T-helper 1 cell treated with Interleukin-12 subunit alpha and Interleukin-12 subunit beta and Interleukin-4 antibody, amounts not matched to agents 30 μg/mL and 1 μg/mL, for 36 hours (primary cell): ENCODE data around the gene PRKG1.
"Not testable (repeated sequence)": the region's sequence is repeated elsewhere in the genome, so short reads cannot be mapped to it uniquely, and the experiment has no call there.

Experiments used
- H3K27ac Mint-ChIP-seq: one replicate; pipeline ENCODE4 v1.8.0; 2021; ENCODE audit warnings: mild to moderate bottlenecking, mixed read lengths
- H3K27me3 Mint-ChIP-seq: one replicate; pipeline ENCODE4 v1.8.0; 2021; ENCODE audit warnings: low read depth, mixed read lengths
- H3K36me3 Mint-ChIP-seq: one replicate; pipeline ENCODE4 v1.8.0; 2021; ENCODE audit warnings: low read depth, mixed read lengths
- H3K4me1 Mint-ChIP-seq: one replicate; pipeline ENCODE4 v1.8.0; 2021; ENCODE audit warnings: low read depth, mixed read lengths
- H3K4me3 Mint-ChIP-seq: one replicate; pipeline ENCODE4 v1.8.0; 2021; ENCODE audit warnings: mild to moderate bottlenecking, moderate library complexity, mixed read lengths
- H3K9me3 Mint-ChIP-seq: one replicate; pipeline ENCODE4 v1.8.0; 2021; ENCODE audit warnings: mixed read lengths

Gene PRKG1

DNA sequence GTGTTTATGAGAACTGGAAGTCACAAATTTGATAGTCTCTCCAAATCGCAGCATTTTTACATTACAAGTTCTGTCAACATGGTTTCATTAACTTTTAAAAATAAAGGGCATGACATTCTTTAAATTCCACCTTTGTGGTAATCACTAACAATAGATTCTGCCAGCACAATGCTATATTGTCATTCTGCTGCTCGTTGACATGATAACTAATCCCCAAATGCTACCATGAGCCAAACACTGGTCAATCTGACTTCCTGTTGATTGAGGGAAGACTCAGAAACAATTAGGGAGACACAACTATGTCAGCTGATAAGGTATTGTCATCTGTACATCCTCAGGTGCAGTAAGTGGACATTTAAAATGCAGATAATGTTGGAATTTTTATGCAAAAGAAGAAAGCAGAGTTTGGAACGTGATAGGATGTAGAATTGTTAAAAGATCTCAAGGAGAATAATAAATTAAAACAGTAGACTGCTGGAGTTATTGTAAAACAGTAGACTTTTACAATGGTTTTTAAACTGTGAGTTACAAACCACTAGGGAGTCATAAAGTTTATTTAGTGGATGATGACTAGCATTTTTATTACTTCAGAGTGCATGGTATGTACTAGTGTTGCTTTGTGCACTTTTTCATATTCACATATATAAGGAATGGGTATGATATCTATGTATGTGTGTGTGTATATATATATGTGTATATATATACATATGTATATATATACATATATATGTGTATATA lies 1113.4 kb downstream of the PRKG1 start:
- H3K4me3 Mint-ChIP-seq = no peak overlapping the region
- H3K27ac Mint-ChIP-seq = no peak overlapping the region
- no peaks in the 10 kb centered on the region for H3K36me3 Mint-ChIP-seq
- no peaks in the 10 kb centered on the region for H3K9me3 Mint-ChIP-seq
- H3K4me1 Mint-ChIP-seq = no peaks in the 10 kb centered on the region
- no peaks in the 10 kb centered on the region for H3K27me3 Mint-ChIP-seq

DNA sequence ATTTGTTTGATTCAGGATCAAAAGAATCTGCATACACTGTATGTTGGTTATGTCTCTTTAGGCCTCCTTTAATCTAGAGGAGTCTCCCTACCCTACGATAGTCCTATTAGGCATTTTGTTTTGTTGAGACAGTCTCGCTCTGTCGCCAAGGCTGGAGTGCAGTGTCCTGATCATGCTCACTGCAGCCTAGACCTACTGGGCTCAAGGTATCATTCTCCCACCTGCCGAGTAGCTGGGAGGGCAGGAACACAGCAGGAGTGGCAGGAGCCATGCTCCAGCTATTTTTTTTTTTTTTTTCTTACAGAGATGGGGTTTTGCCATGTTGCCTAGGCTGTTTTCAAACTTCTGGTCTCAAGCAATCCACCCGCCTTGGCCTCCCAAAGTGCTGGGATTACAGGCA lies 1116.8 kb downstream of the PRKG1 start:
- Mint-ChIP-seq H3K4me1 (no peaks in the 10 kb centered on the region), H3K4me3 (no peak overlapping the region), H3K27ac (no peak overlapping the region), H3K27me3 (no peaks in the 10 kb centered on the region), H3K9me3 (no peaks in the 10 kb centered on the region), H3K36me3 (no peaks in the 10 kb centered on the region)

GRCh38 chr10:52194191-52194590 lies 1119.9 kb downstream of the PRKG1 start:
- no peak overlapping the region for H3K4me3 Mint-ChIP-seq

DNA sequence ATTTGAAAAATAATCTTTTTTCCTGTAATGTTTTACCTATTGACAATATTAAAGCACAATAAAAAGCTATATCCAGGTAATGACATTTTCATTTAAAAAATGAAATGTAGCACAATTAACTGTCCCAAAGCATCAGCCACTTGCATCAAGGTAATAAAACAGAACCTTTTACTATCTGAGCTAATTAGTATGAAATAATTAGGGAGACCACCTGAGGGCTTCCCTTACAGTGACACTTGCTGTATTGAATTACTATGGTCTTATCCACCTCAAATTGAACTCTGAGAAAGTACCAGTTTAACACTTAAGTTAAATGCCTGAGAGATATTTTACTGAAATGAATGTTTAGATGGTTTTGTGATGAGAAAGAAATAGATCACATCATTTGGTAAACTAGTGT lies 1120.4 kb downstream of the PRKG1 start:
- Mint-ChIP-seq H3K36me3 (no peaks in the 10 kb centered on the region), H3K4me1 (no peaks in the 10 kb centered on the region), H3K9me3 (no peaks in the 10 kb centered on the region), H3K27me3 (no peaks in the 10 kb centered on the region), H3K27ac (no peak overlapping the region), H3K4me3 (no peak overlapping the region)

More at GRCh38 chr10:52194191-52194590, 1119.9 kb downstream of the PRKG1 start:
- no peaks in the 10 kb centered on the region for H3K4me1 Mint-ChIP-seq
- no peaks in the 10 kb centered on the region for H3K9me3 Mint-ChIP-seq
- no peak overlapping the region for H3K27ac Mint-ChIP-seq
- H3K27me3 Mint-ChIP-seq = no peaks in the 10 kb centered on the region
- H3K36me3 Mint-ChIP-seq = no peaks in the 10 kb centered on the region

GRCh38 chr10:52197098-52197497 lies 1122.8 kb downstream of the PRKG1 start:
- Mint-ChIP-seq H3K27me3 (no peaks in the 10 kb centered on the region), H3K4me3 (no peak overlapping the region), H3K4me1 (no peaks in the 10 kb centered on the region), H3K27ac (no peak overlapping the region), H3K36me3 (no peaks in the 10 kb centered on the region), H3K9me3 (no peaks in the 10 kb centered on the region)

DNA sequence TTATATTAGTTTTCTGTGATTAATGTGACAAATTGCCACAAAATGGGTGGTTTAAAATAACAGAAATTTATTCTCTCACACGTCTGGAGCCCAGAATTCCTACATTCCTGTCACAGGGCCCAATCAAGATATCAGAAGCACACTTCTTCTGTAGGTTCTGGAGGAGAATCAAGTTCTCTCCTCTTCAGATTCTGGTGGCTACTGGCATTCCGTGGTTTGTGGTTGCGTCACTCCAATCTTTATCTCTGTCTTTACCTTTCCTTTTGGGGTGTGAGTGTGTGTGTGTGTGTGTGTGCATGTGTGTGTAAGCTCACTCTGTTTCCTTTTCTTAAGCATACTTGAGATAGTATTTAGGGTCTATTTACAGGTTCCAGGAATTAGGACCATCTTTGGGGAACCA lies 1124.3 kb downstream of the PRKG1 start:
- Mint-ChIP-seq H3K4me1 (no peaks in the 10 kb centered on the region), H3K9me3 (no peaks in the 10 kb centered on the region), H3K27me3 (no peaks in the 10 kb centered on the region), H3K27ac (no peak overlapping the region), H3K4me3 (no peak overlapping the region), H3K36me3 (no peaks in the 10 kb centered on the region)

DNA sequence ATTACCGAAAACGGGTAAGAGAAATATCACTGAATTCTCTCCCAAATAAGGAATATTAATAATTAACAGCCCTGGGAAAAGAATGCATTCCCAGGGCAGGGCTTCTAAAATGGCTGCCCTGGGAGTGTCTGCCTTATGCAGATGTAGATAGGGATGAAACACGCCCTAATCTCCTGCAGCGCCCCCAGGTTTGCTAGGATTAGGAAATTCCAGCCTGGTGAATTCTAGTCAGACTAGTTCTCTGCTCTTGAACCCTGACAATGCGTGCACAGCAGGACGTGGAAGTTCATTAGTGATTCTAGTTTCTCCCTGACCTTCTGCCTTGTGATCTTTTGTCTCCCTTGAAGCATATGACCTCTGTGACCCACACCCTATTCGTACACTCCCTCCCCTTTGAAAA lies 1130.6 kb downstream of the PRKG1 start:
- H3K36me3 Mint-ChIP-seq, H3K9me3 Mint-ChIP-seq, H3K4me1 Mint-ChIP-seq, H3K4me3 Mint-ChIP-seq, H3K27ac Mint-ChIP-seq, H3K27me3 Mint-ChIP-seq: not testable (repeated sequence)

DNA sequence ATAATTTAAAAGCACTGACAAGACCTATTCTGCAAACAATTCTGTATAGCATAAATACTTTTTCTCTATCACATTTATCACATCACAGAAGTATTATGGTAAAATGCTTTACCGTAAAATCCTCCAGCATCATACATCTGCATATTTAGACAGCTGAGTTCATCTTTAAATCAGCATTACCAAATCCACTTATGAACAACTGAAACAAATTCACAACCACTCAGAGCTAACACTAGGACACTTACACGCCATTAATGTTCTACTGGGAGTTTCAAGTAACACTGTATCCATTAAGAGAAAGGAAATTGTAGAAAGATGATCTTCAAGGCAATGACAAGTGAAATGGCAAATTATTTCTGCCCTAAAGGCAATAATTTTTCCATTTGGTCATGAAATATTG lies 1134.1 kb downstream of the PRKG1 start:
- Mint-ChIP-seq H3K9me3 (no peaks in the 10 kb centered on the region), H3K36me3 (no peaks in the 10 kb centered on the region), H3K4me3 (no peak overlapping the region), H3K27ac (no peak overlapping the region), H3K4me1 (no peaks in the 10 kb centered on the region), H3K27me3 (no peaks in the 10 kb centered on the region)

DNA sequence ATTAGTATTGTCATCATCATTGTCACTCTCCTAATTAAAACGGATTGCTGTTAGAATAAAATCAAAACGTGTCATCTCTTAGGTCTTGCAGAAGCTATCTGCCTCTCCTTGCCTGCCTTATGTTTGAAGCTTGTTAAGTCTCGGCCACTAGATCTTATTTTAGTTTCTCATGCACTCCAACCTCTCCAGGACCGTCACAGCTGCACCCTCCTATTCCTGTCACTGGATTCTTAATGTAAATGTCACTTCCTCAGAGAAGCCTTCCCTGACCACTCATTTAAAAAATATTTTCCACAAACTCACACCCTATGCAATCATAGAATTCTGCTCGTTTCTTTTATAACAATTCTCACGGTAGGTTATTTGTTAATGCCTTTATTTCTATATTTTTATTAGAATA lies 1135.9 kb downstream of the PRKG1 start:
- H3K9me3 Mint-ChIP-seq = no peaks in the 10 kb centered on the region
- H3K27me3 Mint-ChIP-seq = no peaks in the 10 kb centered on the region
- no peaks in the 10 kb centered on the region for H3K36me3 Mint-ChIP-seq
- H3K27ac Mint-ChIP-seq = no peak overlapping the region
- no peaks in the 10 kb centered on the region for H3K4me1 Mint-ChIP-seq
- no peak overlapping the region for H3K4me3 Mint-ChIP-seq

GRCh38 chr10:52212062-52212461 lies 1137.8 kb downstream of the PRKG1 start:
- H3K4me1 Mint-ChIP-seq = no peaks in the 10 kb centered on the region
- no peak overlapping the region for H3K27ac Mint-ChIP-seq
- no peaks in the 10 kb centered on the region for H3K9me3 Mint-ChIP-seq
- no peaks in the 10 kb centered on the region for H3K36me3 Mint-ChIP-seq
- no peaks in the 10 kb centered on the region for H3K27me3 Mint-ChIP-seq
- no peak overlapping the region for H3K4me3 Mint-ChIP-seq

GRCh38 chr10:52212802-52213201 lies 1138.5 kb downstream of the PRKG1 start:
- H3K4me3 Mint-ChIP-seq = no peak overlapping the region
- H3K9me3 Mint-ChIP-seq = no peaks in the 10 kb centered on the region
- H3K27ac Mint-ChIP-seq = no peak overlapping the region
- H3K27me3 Mint-ChIP-seq = no peaks in the 10 kb centered on the region
- no peaks in the 10 kb centered on the region for H3K36me3 Mint-ChIP-seq
- H3K4me1 Mint-ChIP-seq = no peaks in the 10 kb centered on the region

- Mint-ChIP-seq H3K9me3 (no peaks in the 10 kb centered on the region), H3K27me3 (no peaks in the 10 kb centered on the region), H3K36me3 (no peaks in the 10 kb centered on the region), H3K27ac (no peak overlapping the region), H3K4me3 (no peak overlapping the region), H3K4me1 (no peaks in the 10 kb centered on the region)
Observed at GRCh38 chr10:52213321-52213752, 1139.0 kb downstream of the PRKG1 start.

GRCh38 chr10:52215745-52216361 lies 1141.6 kb downstream of the PRKG1 start:
- H3K9me3 Mint-ChIP-seq = no peaks in the 10 kb centered on the region
- no peak overlapping the region for H3K27ac Mint-ChIP-seq
- no peaks in the 10 kb centered on the region for H3K27me3 Mint-ChIP-seq
- H3K4me1 Mint-ChIP-seq = no peaks in the 10 kb centered on the region
- H3K4me3 Mint-ChIP-seq = no peak overlapping the region
- no peaks in the 10 kb centered on the region for H3K36me3 Mint-ChIP-seq

- Mint-ChIP-seq H3K4me3 (no peak overlapping the region), H3K9me3 (no peaks in the 10 kb centered on the region), H3K27ac (no peak overlapping the region), H3K27me3 (no peaks in the 10 kb centered on the region), H3K36me3 (no peaks in the 10 kb centered on the region), H3K4me1 (no peaks in the 10 kb centered on the region)
Observed at GRCh38 chr10:52216852-52217251, 1142.6 kb downstream of the PRKG1 start.

DNA sequence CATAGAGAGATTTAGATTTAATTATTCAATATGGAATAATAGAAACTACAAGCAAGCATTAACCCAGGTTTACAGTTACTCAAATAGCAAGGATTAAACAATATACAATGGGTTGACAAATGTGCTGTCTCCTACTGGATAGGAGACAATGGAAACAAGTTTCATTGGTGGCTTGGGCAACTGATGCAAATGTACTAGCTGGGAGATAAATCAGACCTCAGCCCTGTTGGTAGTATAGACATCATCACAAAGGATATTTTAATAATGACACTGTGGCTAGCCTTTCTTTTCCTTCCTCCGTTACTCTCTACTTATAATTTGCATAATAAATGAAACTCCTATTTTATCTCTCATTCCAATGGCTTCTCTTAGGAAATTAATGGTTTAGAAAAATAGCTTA lies 1143.2 kb downstream of the PRKG1 start:
- Mint-ChIP-seq H3K27ac (no peak overlapping the region), H3K9me3 (no peaks in the 10 kb centered on the region)

More for the DNA sequence above, 1143.2 kb downstream of the PRKG1 start:
- no peak overlapping the region for H3K4me3 Mint-ChIP-seq
- H3K4me1 Mint-ChIP-seq = no peaks in the 10 kb centered on the region
- H3K36me3 Mint-ChIP-seq = no peaks in the 10 kb centered on the region
- H3K27me3 Mint-ChIP-seq = no peaks in the 10 kb centered on the region
